ENCODE data around the gene NOTCH2.
"Not testable (repeated sequence)": the region's sequence is repeated elsewhere in the genome, so short reads cannot be mapped to it uniquely, and the experiment has no call there.

DNA sequence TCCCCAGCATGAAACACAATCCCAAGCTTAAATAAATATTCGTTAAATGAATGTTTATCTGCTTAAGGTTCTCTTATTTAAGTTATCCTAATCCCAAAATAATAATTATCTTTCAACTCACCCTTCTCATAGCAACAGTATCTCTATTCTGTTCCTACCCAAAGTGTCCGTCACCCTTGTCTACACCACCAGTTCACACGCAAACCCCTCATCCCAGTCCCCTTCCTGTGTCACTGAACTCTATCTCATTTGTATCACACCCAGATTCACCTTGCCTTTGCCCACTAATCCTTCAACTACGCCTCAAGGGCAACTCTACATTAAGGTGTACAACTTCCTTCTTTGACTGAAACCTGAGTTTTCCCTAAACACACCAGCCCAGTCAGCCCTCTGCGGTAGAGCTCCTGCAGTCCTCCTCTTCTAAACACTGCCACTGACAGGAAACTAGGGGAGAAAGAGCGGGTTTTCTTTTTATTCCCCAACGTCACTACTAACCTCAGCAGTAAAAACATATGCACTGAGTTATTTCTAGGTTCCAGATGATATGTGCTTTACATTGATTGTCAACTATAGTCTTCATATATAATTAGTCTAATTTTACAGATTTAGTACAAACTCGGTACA lies 92.2 kb downstream of the NOTCH2 start:
- TF ChIP-seq EZH2 (IDR thresholded peaks at IDR 0.05; ENCODE audit: borderline replicate concordance, insufficient read depth, low read depth, low read length, poor library complexity, severe bottlenecking); CTCF (IDR thresholded peaks at IDR 0.05): not testable (repeated sequence)
